Measurements from ENCODE around the gene COMT.

DNA sequence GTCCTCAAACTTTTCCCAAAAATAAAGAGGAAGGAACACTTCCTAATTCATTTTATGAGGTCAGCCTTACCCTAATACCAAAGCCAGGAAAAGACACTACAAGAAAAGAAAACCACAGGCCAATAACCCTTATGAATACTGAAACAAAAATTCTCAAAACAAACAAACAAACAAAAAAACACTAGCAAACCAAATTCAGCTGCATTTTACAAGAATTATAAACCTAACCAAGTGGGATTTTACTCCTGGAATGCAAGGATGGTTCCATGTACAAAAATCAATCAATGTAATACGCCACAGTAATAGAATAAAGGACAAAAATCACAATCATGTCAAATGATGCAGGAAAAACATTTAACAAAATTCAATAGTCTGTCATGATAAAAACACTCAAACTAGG, 61.7 kb downstream of the COMT start:
- TF ChIP-seq POLR2A (IDR thresholded peaks at IDR 0.05; ENCODE audit: low read depth, low read length) (no peak), TAF1 (IDR thresholded peaks at IDR 0.05; ENCODE audit: borderline replicate concordance, low read depth, low read length) (no peak), POLR2AphosphoS5 (IDR thresholded peaks at IDR 0.05; ENCODE audit: low read depth, low read length) (no peak)

Data from GM12892 (cell line).